Measurements from ENCODE around the gene ZNF428. TPM values are rescaled to one million over a fixed set of nuclear protein-coding genes. Genes with fewer than 3 reads are reported as not detected.

The ZNF428 gene
- total and polyA plus RNA-seq, 2 experiments from 2014 or later = 40.2 to 74.9 TPM

DNA sequence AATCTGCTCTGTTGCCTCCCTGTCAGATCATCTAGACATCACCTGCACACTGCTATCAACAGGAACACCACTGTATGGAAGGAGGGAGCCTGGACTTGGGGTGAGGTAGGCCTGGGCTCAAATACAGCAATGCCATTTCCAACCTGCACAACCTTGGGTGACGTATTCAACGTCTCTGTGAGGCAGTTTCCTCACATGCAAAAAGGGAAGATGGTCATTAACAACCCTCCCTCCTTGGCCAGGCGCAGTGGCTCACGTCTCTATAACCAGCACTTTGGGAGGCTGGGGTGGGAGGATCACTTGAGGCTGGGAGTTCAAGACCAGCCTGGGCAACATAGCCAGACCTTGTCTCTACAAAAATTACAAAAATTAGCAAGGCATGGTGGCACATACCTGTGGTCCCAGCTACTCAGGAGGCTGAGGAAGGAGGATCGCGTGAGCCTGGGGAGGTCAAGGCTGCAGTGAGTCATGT is 57.2 kb downstream of the ZNF428 start:
- WGBS (ENCODE audit: low lambda C conversion rate, missing lambda C conversion rate) = 98% methylated on average over 6 of the region's 6 CpGs
- TF ChIP-seq, protein P1, sequence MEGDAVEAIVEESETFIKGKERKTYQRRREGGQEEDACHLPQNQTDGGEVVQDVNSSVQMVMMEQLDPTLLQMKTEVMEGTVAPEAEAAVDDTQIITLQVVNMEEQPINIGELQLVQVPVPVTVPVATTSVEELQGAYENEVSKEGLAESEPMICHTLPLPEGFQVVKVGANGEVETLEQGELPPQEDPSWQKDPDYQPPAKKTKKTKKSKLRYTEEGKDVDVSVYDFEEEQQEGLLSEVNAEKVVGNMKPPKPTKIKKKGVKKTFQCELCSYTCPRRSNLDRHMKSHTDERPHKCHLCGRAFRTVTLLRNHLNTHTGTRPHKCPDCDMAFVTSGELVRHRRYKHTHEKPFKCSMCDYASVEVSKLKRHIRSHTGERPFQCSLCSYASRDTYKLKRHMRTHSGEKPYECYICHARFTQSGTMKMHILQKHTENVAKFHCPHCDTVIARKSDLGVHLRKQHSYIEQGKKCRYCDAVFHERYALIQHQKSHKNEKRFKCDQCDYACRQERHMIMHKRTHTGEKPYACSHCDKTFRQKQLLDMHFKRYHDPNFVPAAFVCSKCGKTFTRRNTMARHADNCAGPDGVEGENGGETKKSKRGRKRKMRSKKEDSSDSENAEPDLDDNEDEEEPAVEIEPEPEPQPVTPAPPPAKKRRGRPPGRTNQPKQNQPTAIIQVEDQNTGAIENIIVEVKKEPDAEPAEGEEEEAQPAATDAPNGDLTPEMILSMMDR (IDR thresholded peaks at IDR 0.05; ENCODE audit: poor library complexity) = no peak
- no peak for TF ChIP-seq EZH2 (IDR thresholded peaks at IDR 0.05; ENCODE audit: borderline replicate concordance)
- TF ChIP-seq EZH2phosphoT487 (IDR thresholded peaks at IDR 0.05; ENCODE audit: low read depth, severe bottlenecking, unreplicated experiment) = no peak
- Histone ChIP-seq H3K27me3 (no peaks in the 10 kb centered on the region), H3K9me2 (replicated peaks; ENCODE audit: insufficient read depth) (no peaks in the 10 kb centered on the region), H3K4me2 (no peak overlapping the region), H3K27ac (no peak overlapping the region), H4K20me1 (ENCODE audit: insufficient read depth, poor library complexity, severe bottlenecking) (no peaks in the 10 kb centered on the region), H3K4me3 (no peak overlapping the region), H3K79me2 (peaks cover 12% of the 10 kb centered on the region), H2AFZ (no peak overlapping the region), H3K4me1 (ENCODE audit: insufficient read depth) (no peaks in the 10 kb centered on the region), H3K9me3 (ENCODE audit: low read depth) (no peaks in the 10 kb centered on the region), H3K36me3 (replicated peaks; ENCODE audit: insufficient read depth, low read depth) (no peaks in the 10 kb centered on the region)
- DNase-seq (ENCODE audit: low spot score) = no peak

DNA sequence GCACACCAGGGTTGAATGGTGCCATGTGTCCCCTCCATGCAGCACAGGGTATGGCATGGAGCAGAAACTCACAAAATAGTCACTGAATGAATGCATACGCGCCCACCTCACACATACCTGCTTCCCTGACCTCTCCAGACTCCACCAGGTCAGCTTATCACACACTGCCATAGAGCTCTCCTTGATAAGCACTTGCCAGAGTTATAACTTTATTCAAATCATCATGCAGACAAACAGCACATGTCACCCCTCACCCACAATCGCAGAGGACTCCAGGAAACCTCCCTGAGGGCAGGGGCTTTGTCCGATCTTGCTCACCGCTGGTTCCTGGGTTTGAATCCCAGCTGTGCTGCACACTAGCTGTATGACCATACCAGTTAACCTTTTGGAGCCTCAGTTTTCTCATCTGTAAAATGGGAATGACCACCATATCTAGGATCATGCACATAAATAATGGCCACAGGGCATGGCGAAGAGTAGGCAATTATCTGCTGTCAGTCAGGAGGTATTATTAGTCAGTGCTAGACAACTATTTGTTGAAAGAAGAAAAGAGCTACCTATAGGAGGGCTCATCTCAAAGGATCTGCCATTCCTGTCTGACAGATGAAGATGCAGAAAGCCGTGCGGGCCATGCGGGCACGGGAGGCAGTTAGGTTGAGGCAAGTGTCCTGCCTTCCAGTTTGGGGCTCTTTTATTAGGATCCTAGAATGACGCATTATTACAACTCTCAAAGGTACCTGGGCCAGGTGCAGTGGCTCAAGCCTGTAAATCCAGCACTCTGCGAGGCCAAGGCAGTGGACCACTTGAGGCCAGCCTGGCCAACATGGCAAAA is 58.1 kb downstream of the ZNF428 start:
- H3K4me2 ChIP-seq = no peak overlapping the region
- peaks cover 6% of the 10 kb centered on the region for H3K79me2 ChIP-seq
- H3K9me2 ChIP-seq (replicated peaks; ENCODE audit: insufficient read depth) = no peaks in the 10 kb centered on the region
- no peaks in the 10 kb centered on the region for H3K36me3 ChIP-seq (replicated peaks; ENCODE audit: insufficient read depth, low read depth)
- H2AFZ ChIP-seq = no peak overlapping the region
- no peaks in the 10 kb centered on the region for H3K4me1 ChIP-seq (ENCODE audit: insufficient read depth)
- 96% methylated on average over 12 of the region's 12 CpGs for WGBS (ENCODE audit: low lambda C conversion rate, missing lambda C conversion rate)
- H4K20me1 ChIP-seq (ENCODE audit: insufficient read depth, poor library complexity, severe bottlenecking) = no peaks in the 10 kb centered on the region
- no peak for DNase-seq (ENCODE audit: low spot score)
- H3K4me3 ChIP-seq = no peak overlapping the region
- H3K27ac ChIP-seq = no peak overlapping the region
- H3K27me3 ChIP-seq = no peaks in the 10 kb centered on the region
- H3K9me3 ChIP-seq (ENCODE audit: low read depth) = no peaks in the 10 kb centered on the region
- TF ChIP-seq, protein P1 (IDR thresholded peaks at IDR 0.05; ENCODE audit: poor library complexity) = no peak
- TF ChIP-seq EZH2 (IDR thresholded peaks at IDR 0.05; ENCODE audit: borderline replicate concordance) (no peak), EZH2phosphoT487 (IDR thresholded peaks at IDR 0.05; ENCODE audit: low read depth, severe bottlenecking, unreplicated experiment) (no peak)

DNA sequence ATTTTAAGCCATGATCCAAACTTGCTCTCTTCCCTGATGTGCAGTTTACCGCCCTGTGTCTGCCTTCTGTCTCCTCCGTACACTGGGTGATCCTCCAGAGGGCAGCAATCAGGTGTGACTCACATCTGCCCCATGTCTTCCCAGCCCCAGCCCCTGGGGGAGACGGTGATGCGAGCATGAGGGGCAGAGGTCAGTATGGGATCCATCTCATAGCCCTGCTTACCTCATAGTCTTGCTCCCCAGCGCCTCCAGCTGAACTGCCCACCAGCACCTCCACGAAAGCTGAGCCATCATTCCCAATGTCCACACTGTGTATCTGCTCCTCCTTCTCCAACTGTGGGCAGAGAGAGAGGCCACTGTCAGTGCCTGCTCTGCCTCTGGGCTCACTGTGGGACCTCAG is 58.7 kb downstream of the ZNF428 start:
- Histone ChIP-seq H3K9me3 (ENCODE audit: low read depth) (no peaks in the 10 kb centered on the region), H4K20me1 (ENCODE audit: insufficient read depth, poor library complexity, severe bottlenecking) (no peaks in the 10 kb centered on the region), H3K4me3 (no peak overlapping the region), H3K79me2 (peaks cover 3% of the 10 kb centered on the region), H3K36me3 (replicated peaks; ENCODE audit: insufficient read depth, low read depth) (no peaks in the 10 kb centered on the region), H2AFZ (no peak overlapping the region), H3K27ac (no peak overlapping the region), H3K9me2 (replicated peaks; ENCODE audit: insufficient read depth) (no peaks in the 10 kb centered on the region), H3K4me1 (ENCODE audit: insufficient read depth) (no peaks in the 10 kb centered on the region), H3K27me3 (no peaks in the 10 kb centered on the region), H3K4me2 (no peak overlapping the region)
- TF ChIP-seq EZH2phosphoT487 (IDR thresholded peaks at IDR 0.05; ENCODE audit: low read depth, severe bottlenecking, unreplicated experiment) (no peak), EZH2 (IDR thresholded peaks at IDR 0.05; ENCODE audit: borderline replicate concordance) (no peak)
- TF ChIP-seq, protein P1 (IDR thresholded peaks at IDR 0.05; ENCODE audit: poor library complexity) = no peak
- no peak for DNase-seq (ENCODE audit: low spot score)
- WGBS (ENCODE audit: low lambda C conversion rate, missing lambda C conversion rate) = 78% methylated on average over 6 of the region's 6 CpGs

Small RNA genes lying within 50 kb of the gene (small RNA-seq; reads per million reads assigned to genes)
- gene RN7SL368P = not detected

Other genes with a start within 250 kb of the ZNF428 start
- gene TEX101, start 204.7 kb downstream of the ZNF428 start, total RNA-seq = not detected in 2 replicates
- not detected in 2 replicates for gene TEX101, start 204.7 kb downstream of the ZNF428 start, polyA plus RNA-seq
- 4.6 and 4.8 TPM in 2 replicates for gene LYPD3, start 154.0 kb downstream of the ZNF428 start, total RNA-seq
- 13.2 and 13.5 TPM in 2 replicates for gene LYPD3, start 154.0 kb downstream of the ZNF428 start, polyA plus RNA-seq
- gene PHLDB3, start 114.9 kb downstream of the ZNF428 start, total RNA-seq = 22.2 and 24.9 TPM in 2 replicates
- gene PHLDB3, start 114.9 kb downstream of the ZNF428 start, polyA plus RNA-seq = 23.4 and 29.0 TPM in 2 replicates
- 42.1 and 49.9 TPM in 2 replicates for gene ETHE1, start 92.4 kb downstream of the ZNF428 start, total RNA-seq
- 47.0 and 65.1 TPM in 2 replicates for gene ETHE1, start 92.4 kb downstream of the ZNF428 start, polyA plus RNA-seq
- 0.84 TPM in 1 of 2 replicates, not detected in the other for gene ZNF575, start 86.4 kb downstream of the ZNF428 start, total RNA-seq
- gene ZNF575, start 86.4 kb downstream of the ZNF428 start, polyA plus RNA-seq = 3.1 and 6.8 TPM in 2 replicates
- gene XRCC1, start 44.1 kb downstream of the ZNF428 start, total RNA-seq = 27.8 and 34.3 TPM in 2 replicates
- gene XRCC1, start 44.1 kb downstream of the ZNF428 start, polyA plus RNA-seq = 27.3 and 27.8 TPM in 2 replicates
- 4.7 and 11.4 TPM in 2 replicates for gene PINLYP, start 43.8 kb downstream of the ZNF428 start, total RNA-seq
- 4.5 and 4.6 TPM in 2 replicates for gene PINLYP, start 43.8 kb downstream of the ZNF428 start, polyA plus RNA-seq
- 26.0 and 26.2 TPM in 2 replicates for gene IRGQ, start 23.5 kb downstream of the ZNF428 start, total RNA-seq
- gene IRGQ, start 23.5 kb downstream of the ZNF428 start, polyA plus RNA-seq = 9.6 and 14.4 TPM in 2 replicates
- gene ZNF576, start 23.0 kb downstream of the ZNF428 start, total RNA-seq = 12.8 and 16.2 TPM in 2 replicates
- gene ZNF576, start 23.0 kb downstream of the ZNF428 start, polyA plus RNA-seq = 16.1 and 18.1 TPM in 2 replicates
- 0.27 TPM in 1 of 2 replicates, not detected in the other for gene SRRM5, start 7.5 kb downstream of the ZNF428 start, total RNA-seq
- 0.24 and 0.79 TPM in 2 replicates for gene SRRM5, start 7.5 kb downstream of the ZNF428 start, polyA plus RNA-seq
- gene CADM4, start 20.2 kb upstream of the ZNF428 start, total RNA-seq = 22.7 and 24.4 TPM in 2 replicates
- 16.6 and 17.1 TPM in 2 replicates for gene CADM4, start 20.2 kb upstream of the ZNF428 start, polyA plus RNA-seq
- 25.0 and 28.0 TPM in 2 replicates for gene PLAUR, start 50.5 kb upstream of the ZNF428 start, total RNA-seq
- 57.8 and 65.1 TPM in 2 replicates for gene PLAUR, start 50.5 kb upstream of the ZNF428 start, polyA plus RNA-seq
- gene IRGC, start 96.4 kb upstream of the ZNF428 start, total RNA-seq = not detected in 2 replicates
- gene IRGC, start 96.4 kb upstream of the ZNF428 start, polyA plus RNA-seq = not detected in 2 replicates
- gene SMG9, start 135.3 kb upstream of the ZNF428 start, total RNA-seq = 9.5 and 16.1 TPM in 2 replicates
- gene SMG9, start 135.3 kb upstream of the ZNF428 start, polyA plus RNA-seq = 34.9 and 39.7 TPM in 2 replicates
- gene KCNN4, start 161.3 kb upstream of the ZNF428 start, total RNA-seq = 2.8 and 3.6 TPM in 2 replicates
- gene KCNN4, start 161.3 kb upstream of the ZNF428 start, polyA plus RNA-seq = 5.4 and 8.3 TPM in 2 replicates
- 0.20 and 1.8 TPM in 2 replicates for gene LYPD5, start 182.8 kb upstream of the ZNF428 start, total RNA-seq
- 1.6 and 1.9 TPM in 2 replicates for gene LYPD5, start 182.8 kb upstream of the ZNF428 start, polyA plus RNA-seq
- 7.6 and 10.7 TPM in 2 replicates for gene ZNF283, start 207.7 kb upstream of the ZNF428 start, total RNA-seq
- 1.8 and 2.1 TPM in 2 replicates for gene ZNF283, start 207.7 kb upstream of the ZNF428 start, polyA plus RNA-seq